K562 (cell line): ENCODE results near the gene ZNF768. TPM values are rescaled to one million over a fixed set of nuclear protein-coding genes. Genes with fewer than 3 reads are reported as not detected.
A peak's percentile ranks its signal among the peaks of the same experiment; 100 is the strongest.

Source experiments
- CEBPB ChIP-seq: fragments of 450-650 bp; IDR thresholded peaks from 2 replicates; pipeline ENCODE4 v1.6.1; 2016; ENCODE audit warnings: missing genetic modification characterization, missing compliant biosample characterization
- CUX1 ChIP-seq: fragments of 200-800 bp; sonication (Bioruptor generic); IDR thresholded peaks from 2 replicates; pipeline ENCODE4 v1.6.1; 2016; ENCODE audit warnings: missing genetic modification characterization, missing compliant biosample characterization
- E2F8 ChIP-seq: fragments of 450-650 bp; IDR thresholded peaks from 2 replicates; pipeline ENCODE4 v1.7.1; 2018; ENCODE audit warnings: mild to moderate bottlenecking, low read depth; ENCODE audit not compliant: partially characterized antibody
- LEF1 ChIP-seq: fragments of 450-650 bp; IDR thresholded peaks from 2 replicates; pipeline ENCODE4 v1.6.1; 2016; ENCODE audit warnings: mild to moderate bottlenecking
- NR0B1 ChIP-seq: fragments of 450-650 bp; IDR thresholded peaks from one replicate; pipeline ENCODE4 v1.6.1; 2018; ENCODE audit warnings: mild to moderate bottlenecking, moderate library complexity; ENCODE audit not compliant: partially characterized antibody
- RUNX1 ChIP-seq: sonication (generic); IDR thresholded peaks from 2 replicates; pipeline ENCODE4 v1.6.1; 2016; ENCODE audit warnings: antibody characterized with exemption, low read depth
- SRSF7 ChIP-seq: fragments of 200-400 bp; formaldehyde crosslinking; optimal IDR thresholded peaks from 2 replicates; pipeline ENCODE3; 2017; ENCODE audit warnings: mild to moderate bottlenecking, low read depth, low read length
- YBX1 ChIP-seq: fragments of 450-650 bp; IDR thresholded peaks from 2 replicates; pipeline ENCODE4 v1.7.1; 2016; ENCODE audit warnings: mild to moderate bottlenecking
- ZNF407 ChIP-seq: fragments of 450-650 bp; IDR thresholded peaks from 2 replicates; pipeline ENCODE4 v1.6.1; 2016; ENCODE audit warnings: low read depth
- polyA plus RNA-seq, 8 experiments: library from polyadenylated mRNA; depleted of rRNA in 4 of 8; stranded (reverse) in 5 of 8; unstranded in 3 of 8; fragments of >200 nt; fragmentation: Nextera tagmentation in 2 of 8; fragmentation: Illumina TruSeq in 1 of 8; extraction: Ambion mirVana in 2 of 8; extraction: Trizol in 1 of 8; gene quantifications; 2 replicates each; pipeline versions ENCODE4 v1.2.1 to v1.2.3, GENCODE V29; 2011 to 2014; ENCODE audit warnings: inconsistent platforms in 1 of 8, missing spikeins in 1 of 8
- total RNA-seq, 7 experiments: library from RNA; depleted of rRNA in 6 of 7; stranded (reverse); fragments of >200 nt in 6 of 7; fragmentation: Illumina TruSeq in 2 of 7; extraction: Trizol in 2 of 7; gene quantifications; 2 replicates each; pipeline versions ENCODE4 v1.2.1 to v1.2.3, GENCODE V29; 2011 to 2021; ENCODE audit warnings: low replicate concordance in 1 of 7

ZNF768 gene
- total and polyA plus RNA-seq, 9 of the 15 experiments (the other 6 are each of a cell fraction or from before 2014, with no cell fraction given) = 0.13 to 50.7 (median 26.9) TPM

- no peak for TF ChIP-seq NR0B1
- TF ChIP-seq ZNF407 = no peak
- no peak for TF ChIP-seq SRSF7
- no peak for TF ChIP-seq CEBPB (tag)
- TF ChIP-seq CUX1 (CRISPR knock-in tag) = no peak
- TF ChIP-seq E2F8 = no peak
- TF ChIP-seq YBX1 = no peak
- 0 out of 2 replicates have a peak, but pooled peaks have one; percentile 1 for TF ChIP-seq RUNX1
- TF ChIP-seq LEF1 = 0 out of 2 replicates have a peak, but pooled peaks have one; percentile 17
Observed at GRCh38 chr16:30526823-30527634, 663 bp upstream of the ZNF768 start (continued).
